Measurements from ENCODE around the gene NUP42. TPM values are rescaled to one million over a fixed set of nuclear protein-coding genes. Genes with fewer than 3 reads are reported as not detected.
A peak's percentile ranks its signal among the peaks of the same experiment; 100 is the strongest.

NUP42 gene
- 41.3 and 42.0 TPM in 2 replicates for total RNA-seq (2022)
- percentile 92 among the genes with signal in this experiment for Bru-seq, nascent RNA
- percentile 89 among the genes with signal in this experiment for BruChase-seq, experiment 1, labeled RNA remaining after a 6-hour chase
- BruChase-seq, experiment 2, labeled RNA remaining after a 2-hour chase, result percentile 95 among the genes with signal in this experiment
- long read RNA-seq, transcript NUPL2-201 (7 exons, 1,795 nt), result major isoform, 19 of 35 reads
- long read RNA-seq, partial matches to known transcripts, result 2 of 35 reads
- long read RNA-seq, other reads (novel, unspliced or antisense), result 7 of 35 reads

DNA sequence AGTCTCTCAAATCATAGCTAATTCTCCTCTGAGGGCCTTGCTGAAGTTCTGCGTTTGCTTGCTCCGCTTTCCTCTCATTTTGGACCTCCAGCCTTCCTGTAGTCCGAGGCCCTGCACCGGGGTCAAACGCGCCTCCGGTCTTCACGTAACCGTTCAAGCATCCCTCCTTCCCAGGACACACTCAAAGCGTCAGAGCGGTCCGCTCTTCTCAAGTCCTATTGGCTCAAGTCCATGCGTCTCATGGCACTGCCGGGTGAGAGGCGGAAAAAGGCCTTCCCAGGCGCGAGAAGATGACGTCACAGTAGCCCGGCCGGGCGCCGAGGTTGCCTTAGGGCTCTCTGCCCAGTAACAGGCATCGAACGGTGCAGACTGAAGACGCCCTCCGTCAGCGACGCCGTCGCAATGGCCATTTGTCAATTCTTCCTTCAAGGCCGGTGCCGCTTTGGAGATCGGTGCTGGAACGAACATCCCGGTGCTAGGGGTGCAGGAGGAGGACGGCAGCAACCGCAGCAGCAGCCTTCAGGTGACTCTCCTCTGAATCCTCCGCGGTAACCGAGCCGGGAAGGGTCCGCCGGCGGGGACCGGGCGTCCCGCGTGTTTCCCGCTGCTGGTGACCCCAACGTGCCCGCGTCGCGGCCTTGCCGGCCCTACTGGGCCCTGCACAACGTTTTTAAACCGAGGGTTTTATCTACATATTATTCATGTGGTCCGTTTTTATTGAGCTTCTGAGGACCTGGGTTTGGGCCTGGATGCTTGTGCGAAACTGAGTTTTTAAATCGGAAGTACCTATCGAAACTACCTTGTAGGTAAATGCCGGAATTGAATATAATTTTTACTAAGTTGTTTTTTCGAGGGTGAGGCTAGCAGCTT is at the start of gene NUP42:
NUP42 (plus strand) TSS at position 365 of the 870 bp plus-strand sequence; CDS start at position 403, 38 bp downstream.
- CTCF ChIA-PET, result interaction anchor here (0.7 to 5.2 kb wide), 5 partner anchors 10 to 92 kb away, joined by 3 to 38 read pairs (median 3); no protein-coding TSS in a partner anchor
- H3K27me3 Mint-ChIP-seq (ENCODE audit: insufficient read depth, unreplicated experiment), result no peaks in the 10 kb centered on the region
- H3K4me3 Mint-ChIP-seq (ENCODE audit: unreplicated experiment), result peak within 1 kb of the TSS; percentile 90
- H3K9me3 Mint-ChIP-seq (ENCODE audit: unreplicated experiment), result no peaks in the 10 kb centered on the region
- TF ChIP-seq, protein P1, sequence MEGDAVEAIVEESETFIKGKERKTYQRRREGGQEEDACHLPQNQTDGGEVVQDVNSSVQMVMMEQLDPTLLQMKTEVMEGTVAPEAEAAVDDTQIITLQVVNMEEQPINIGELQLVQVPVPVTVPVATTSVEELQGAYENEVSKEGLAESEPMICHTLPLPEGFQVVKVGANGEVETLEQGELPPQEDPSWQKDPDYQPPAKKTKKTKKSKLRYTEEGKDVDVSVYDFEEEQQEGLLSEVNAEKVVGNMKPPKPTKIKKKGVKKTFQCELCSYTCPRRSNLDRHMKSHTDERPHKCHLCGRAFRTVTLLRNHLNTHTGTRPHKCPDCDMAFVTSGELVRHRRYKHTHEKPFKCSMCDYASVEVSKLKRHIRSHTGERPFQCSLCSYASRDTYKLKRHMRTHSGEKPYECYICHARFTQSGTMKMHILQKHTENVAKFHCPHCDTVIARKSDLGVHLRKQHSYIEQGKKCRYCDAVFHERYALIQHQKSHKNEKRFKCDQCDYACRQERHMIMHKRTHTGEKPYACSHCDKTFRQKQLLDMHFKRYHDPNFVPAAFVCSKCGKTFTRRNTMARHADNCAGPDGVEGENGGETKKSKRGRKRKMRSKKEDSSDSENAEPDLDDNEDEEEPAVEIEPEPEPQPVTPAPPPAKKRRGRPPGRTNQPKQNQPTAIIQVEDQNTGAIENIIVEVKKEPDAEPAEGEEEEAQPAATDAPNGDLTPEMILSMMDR (IDR thresholded peaks at IDR 0.05; ENCODE audit: unreplicated experiment), result no peak
- H3K36me3 Mint-ChIP-seq (ENCODE audit: insufficient read depth, unreplicated experiment), result peaks cover 25% of the 10 kb centered on the region
- intact Hi-C loops (cut with micrococcal nuclease), result loop anchor here (1.0 to 5.0 kb wide), 2 partner anchors 77 to 95 kb away; partner anchors contain the start of gene KLHL7
- POLR2A ChIA-PET, result interaction anchor here (0.6 to 6.6 kb wide), 19 partner anchors 10 to 1944 kb away, joined by 3 to 99 read pairs (median 3); partner anchors contain the start of gene KLHL7
- H3K27ac Mint-ChIP-seq (ENCODE audit: low read depth, unreplicated experiment), result peak within 1 kb of the TSS; percentile 96
- DNase-seq (ENCODE audit: unreplicated experiment), result peak; percentile 98
- peaks cover 17% of the 10 kb centered on the region for H3K4me1 Mint-ChIP-seq (ENCODE audit: insufficient read depth, unreplicated experiment)
- TSS peak; percentile 69 for BruUV-seq (replicated peaks)

GRCh38 chr7:23133797-23134196 is 48.1 kb upstream of the NUP42 start:
- CTCF ChIA-PET, result no interaction called here
- peaks cover 3% of the 10 kb centered on the region for H3K36me3 Mint-ChIP-seq (ENCODE audit: insufficient read depth, unreplicated experiment)
- POLR2A ChIA-PET, result no interaction called here
- no peak overlapping the region for H3K4me3 Mint-ChIP-seq (ENCODE audit: unreplicated experiment)
- no peak overlapping the region for H3K27ac Mint-ChIP-seq (ENCODE audit: low read depth, unreplicated experiment)
- TF ChIP-seq, protein P1 (IDR thresholded peaks at IDR 0.05; ENCODE audit: unreplicated experiment), result no peak
- no peak for DNase-seq (ENCODE audit: unreplicated experiment)
- intact Hi-C loops (cut with micrococcal nuclease), result no loop called here
- no peaks in the 10 kb centered on the region for H3K27me3 Mint-ChIP-seq (ENCODE audit: insufficient read depth, unreplicated experiment)
- H3K4me1 Mint-ChIP-seq (ENCODE audit: insufficient read depth, unreplicated experiment), result no peaks in the 10 kb centered on the region
- no TSS peak for BruUV-seq (replicated peaks)
- H3K9me3 Mint-ChIP-seq (ENCODE audit: unreplicated experiment), result no peaks in the 10 kb centered on the region

GRCh38 chr7:23135755-23136154 is 46.1 kb upstream of the NUP42 start:
- H3K9me3 Mint-ChIP-seq (ENCODE audit: unreplicated experiment), result no peaks in the 10 kb centered on the region
- no peak overlapping the region for H3K4me3 Mint-ChIP-seq (ENCODE audit: unreplicated experiment)
- H3K27ac Mint-ChIP-seq (ENCODE audit: low read depth, unreplicated experiment), result no peak overlapping the region
- H3K27me3 Mint-ChIP-seq (ENCODE audit: insufficient read depth, unreplicated experiment), result no peaks in the 10 kb centered on the region
- BruUV-seq (replicated peaks), result no TSS peak
- H3K36me3 Mint-ChIP-seq (ENCODE audit: insufficient read depth, unreplicated experiment), result peaks cover 2% of the 10 kb centered on the region
- ChIA-PET POLR2A (no interaction called here), CTCF (no interaction called here)
- TF ChIP-seq, protein P1 (IDR thresholded peaks at IDR 0.05; ENCODE audit: unreplicated experiment), result no peak
- intact Hi-C loops (cut with micrococcal nuclease), result no loop called here
- DNase-seq (ENCODE audit: unreplicated experiment), result no peak
- no peaks in the 10 kb centered on the region for H3K4me1 Mint-ChIP-seq (ENCODE audit: insufficient read depth, unreplicated experiment)

DNA sequence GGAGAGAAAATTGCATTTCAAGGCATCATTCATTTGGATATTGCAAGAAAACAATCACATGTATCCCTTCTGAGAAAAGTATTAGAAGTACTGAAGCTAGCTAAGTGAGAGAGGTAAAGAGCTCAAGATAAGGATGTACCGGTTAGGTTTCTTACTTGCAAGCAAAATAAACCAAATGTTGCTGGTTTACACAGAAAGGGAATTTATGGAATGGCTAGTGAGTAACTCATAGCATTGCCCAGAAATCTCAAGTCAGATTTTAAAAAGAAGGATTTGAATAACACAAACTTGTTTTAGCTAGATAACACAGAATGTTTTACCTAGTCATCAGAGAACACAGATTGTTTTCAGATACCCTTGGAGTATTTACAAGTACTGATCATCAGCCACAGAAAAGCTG is 45.6 kb upstream of the NUP42 start:
- no peaks in the 10 kb centered on the region for H3K27me3 Mint-ChIP-seq (ENCODE audit: insufficient read depth, unreplicated experiment)
- TF ChIP-seq, protein P1 (IDR thresholded peaks at IDR 0.05; ENCODE audit: unreplicated experiment), result no peak
- ChIA-PET CTCF (no interaction called here), POLR2A (no interaction called here)
- intact Hi-C loops (cut with micrococcal nuclease), result no loop called here
- no peak overlapping the region for H3K4me3 Mint-ChIP-seq (ENCODE audit: unreplicated experiment)
- H3K36me3 Mint-ChIP-seq (ENCODE audit: insufficient read depth, unreplicated experiment), result peaks cover 5% of the 10 kb centered on the region
- no peak for DNase-seq (ENCODE audit: unreplicated experiment)
- no peak overlapping the region for H3K27ac Mint-ChIP-seq (ENCODE audit: low read depth, unreplicated experiment)
- no peaks in the 10 kb centered on the region for H3K9me3 Mint-ChIP-seq (ENCODE audit: unreplicated experiment)
- H3K4me1 Mint-ChIP-seq (ENCODE audit: insufficient read depth, unreplicated experiment), result no peaks in the 10 kb centered on the region
- no TSS peak for BruUV-seq (replicated peaks)

Measured in MCF 10A (cell line).